D721Med (cell line): ENCODE data around the gene CDK13.
A peak's percentile ranks its signal among the peaks of the same experiment; 100 is the strongest.

ENCODE experiments used
- DNase-seq: peaks from one replicate; pipeline ENCODE4 v3.0.0; 2011; ENCODE audit warnings: low spot score; ENCODE audit not compliant: insufficient read length
- FAIRE-seq: peaks from 2 replicates; lab custom pipeline; 2011; peaks lifted over from hg19 to GRCh38; lab: Jason Lieb, UNC
- CTCF ChIP-seq: IDR thresholded peaks from 2 replicates; pipeline ENCODE4 v1.5.1; 2012; ENCODE audit warnings: mild to moderate bottlenecking, control low read depth; ENCODE audit not compliant: insufficient read depth; ENCODE audit errors: missing control alignments

The CDK13 gene

DNA sequence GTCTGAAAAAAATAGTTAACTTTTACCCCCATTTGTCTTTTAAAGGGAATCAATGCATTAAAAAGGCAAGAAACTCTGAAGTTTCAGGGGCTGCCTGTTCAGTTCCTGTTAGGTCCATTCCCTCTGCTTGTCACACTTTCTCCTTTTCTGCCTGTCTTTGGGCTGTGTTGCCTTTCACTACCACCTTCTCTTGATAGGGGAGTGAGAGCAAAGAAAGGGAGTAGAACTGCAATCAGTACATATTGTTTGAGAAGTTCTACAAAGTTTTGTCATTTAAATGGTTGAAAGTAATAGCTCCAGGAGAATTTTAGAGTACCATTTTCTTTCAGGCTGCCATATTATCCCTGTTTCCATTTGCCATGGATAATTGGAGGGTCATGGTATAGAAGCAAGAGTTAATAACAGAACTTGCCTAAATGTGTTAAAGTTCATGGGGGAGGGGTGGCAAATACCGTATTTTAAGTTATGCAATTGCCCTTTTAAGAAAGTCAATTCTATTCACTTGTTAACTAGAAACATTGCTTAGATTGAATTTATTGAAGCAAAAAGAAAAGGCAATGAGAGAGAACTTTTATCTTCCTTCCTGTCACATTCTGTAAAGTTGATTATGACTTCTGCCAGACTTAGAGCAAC, 145.8 kb downstream of the CDK13 start:
- no peak for TF ChIP-seq CTCF
- FAIRE-seq (no peak), DNase-seq (no peak)

DNA sequence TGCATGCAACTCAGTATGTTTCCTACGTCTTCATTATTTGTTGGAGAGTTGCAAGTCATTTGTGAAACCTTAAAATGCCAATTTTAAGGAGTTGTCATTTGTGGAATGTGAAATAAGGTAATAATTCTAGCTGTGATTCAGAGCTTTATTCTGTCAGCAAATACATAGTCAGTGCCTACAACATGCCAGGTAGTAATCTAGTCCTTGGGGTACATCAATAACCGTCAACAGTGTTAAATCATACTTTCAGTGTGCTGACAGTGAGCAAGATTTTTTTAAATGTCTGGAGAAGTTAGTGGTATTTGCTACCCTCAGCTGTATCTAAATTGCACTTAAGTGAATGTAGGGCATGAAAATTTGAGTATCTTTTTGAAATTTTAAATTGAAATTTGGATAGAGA, 147.7 kb downstream of the CDK13 start:
- no peak for TF ChIP-seq CTCF
- DNase-seq = no peak
- no peak for FAIRE-seq

DNA sequence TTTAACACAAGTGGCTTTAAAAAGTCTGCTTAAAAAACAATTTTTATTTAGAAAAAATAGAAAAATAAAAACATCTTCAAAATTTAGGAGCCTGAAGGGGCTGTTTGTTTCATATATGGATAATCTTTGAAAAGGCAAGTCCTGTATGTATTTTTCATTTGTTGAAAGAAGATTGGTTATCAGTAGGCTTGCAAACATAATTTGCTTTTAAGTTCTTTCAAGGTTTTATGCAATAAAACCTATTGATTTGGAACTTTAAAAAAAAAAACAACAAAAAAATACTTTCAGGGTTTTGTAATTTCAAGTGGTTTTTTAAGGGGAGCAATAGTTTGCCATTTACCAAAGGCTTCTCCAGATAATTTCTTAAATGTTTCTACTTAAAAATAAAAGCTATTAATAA, 148.8 kb downstream of the CDK13 start:
- FAIRE-seq (no peak), DNase-seq (no peak)
- TF ChIP-seq CTCF = no peak

GRCh38 chr7:40099837-40100236, 149.8 kb downstream of the CDK13 start:
- no peak for TF ChIP-seq CTCF
- DNase-seq = no peak
- FAIRE-seq = no peak

- FAIRE-seq = no peak
- DNase-seq = no peak
- no peak for TF ChIP-seq CTCF
Observed at GRCh38 chr7:40101201-40101600, 151.1 kb downstream of the CDK13 start.

DNA sequence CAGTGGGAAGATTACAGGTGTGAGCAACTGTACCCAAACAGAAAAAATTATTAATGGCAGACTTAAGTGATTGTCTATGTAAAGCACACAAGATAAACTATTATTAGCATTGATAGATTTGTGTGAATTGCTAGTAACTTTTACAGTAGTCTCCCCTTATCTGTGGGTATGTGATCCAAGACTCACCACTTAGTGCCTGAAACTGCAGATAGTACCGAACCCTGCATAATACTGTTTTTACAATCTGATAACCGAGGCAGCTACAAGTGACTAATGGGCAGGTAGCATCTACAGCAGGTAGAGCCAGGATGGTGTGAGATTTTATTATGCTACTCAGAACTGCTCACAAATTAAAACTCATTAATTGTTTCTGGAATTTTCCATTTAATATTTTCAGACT, 152.8 kb downstream of the CDK13 start:
- peak; percentile 21 for FAIRE-seq
- TF ChIP-seq CTCF = no peak
- no peak for DNase-seq

DNA sequence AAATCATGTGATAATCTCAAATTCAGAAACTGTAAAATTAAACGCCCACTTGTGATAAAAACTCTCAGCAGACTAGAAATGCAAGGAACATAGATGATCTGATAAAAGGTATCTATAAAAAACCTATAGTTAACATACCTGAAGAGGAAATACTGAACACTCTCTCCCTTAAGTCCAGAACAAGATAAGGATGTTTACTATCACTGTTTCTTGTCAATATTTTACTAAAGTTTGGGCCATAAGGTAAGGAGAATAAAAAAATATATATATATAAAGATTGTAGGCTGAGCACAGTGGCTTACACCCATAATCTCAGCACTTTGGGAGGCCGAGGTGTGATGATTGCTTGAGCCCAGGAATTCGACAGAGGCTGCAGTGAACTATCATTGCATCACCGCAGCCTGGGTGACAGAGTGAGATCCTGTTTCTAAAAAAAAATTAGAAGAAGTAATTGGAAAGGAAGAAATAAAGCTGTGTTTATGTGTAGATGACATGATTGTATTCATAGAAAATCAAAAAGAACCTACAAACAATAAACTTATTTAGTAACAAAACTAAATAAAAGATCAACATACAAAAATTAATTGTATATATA, 155.9 kb downstream of the CDK13 start:
- TF ChIP-seq CTCF = no peak
- DNase-seq (no peak), FAIRE-seq (no peak)
